HG03457 (cell line): ENCODE results near the gene MYPN.
"Not testable (repeated sequence)": the region's sequence is repeated elsewhere in the genome, so short reads cannot be mapped to it uniquely, and the experiment has no call there.

Source experiments
- ATAC-seq: cut with Tn5 transposase; IDR thresholded peaks from one replicate; pipeline ENCODE4 v1.9.1; 2021; ENCODE audit warnings: moderate number of reproducible peaks; ENCODE audit not compliant: unreplicated experiment

The MYPN gene, protein sequence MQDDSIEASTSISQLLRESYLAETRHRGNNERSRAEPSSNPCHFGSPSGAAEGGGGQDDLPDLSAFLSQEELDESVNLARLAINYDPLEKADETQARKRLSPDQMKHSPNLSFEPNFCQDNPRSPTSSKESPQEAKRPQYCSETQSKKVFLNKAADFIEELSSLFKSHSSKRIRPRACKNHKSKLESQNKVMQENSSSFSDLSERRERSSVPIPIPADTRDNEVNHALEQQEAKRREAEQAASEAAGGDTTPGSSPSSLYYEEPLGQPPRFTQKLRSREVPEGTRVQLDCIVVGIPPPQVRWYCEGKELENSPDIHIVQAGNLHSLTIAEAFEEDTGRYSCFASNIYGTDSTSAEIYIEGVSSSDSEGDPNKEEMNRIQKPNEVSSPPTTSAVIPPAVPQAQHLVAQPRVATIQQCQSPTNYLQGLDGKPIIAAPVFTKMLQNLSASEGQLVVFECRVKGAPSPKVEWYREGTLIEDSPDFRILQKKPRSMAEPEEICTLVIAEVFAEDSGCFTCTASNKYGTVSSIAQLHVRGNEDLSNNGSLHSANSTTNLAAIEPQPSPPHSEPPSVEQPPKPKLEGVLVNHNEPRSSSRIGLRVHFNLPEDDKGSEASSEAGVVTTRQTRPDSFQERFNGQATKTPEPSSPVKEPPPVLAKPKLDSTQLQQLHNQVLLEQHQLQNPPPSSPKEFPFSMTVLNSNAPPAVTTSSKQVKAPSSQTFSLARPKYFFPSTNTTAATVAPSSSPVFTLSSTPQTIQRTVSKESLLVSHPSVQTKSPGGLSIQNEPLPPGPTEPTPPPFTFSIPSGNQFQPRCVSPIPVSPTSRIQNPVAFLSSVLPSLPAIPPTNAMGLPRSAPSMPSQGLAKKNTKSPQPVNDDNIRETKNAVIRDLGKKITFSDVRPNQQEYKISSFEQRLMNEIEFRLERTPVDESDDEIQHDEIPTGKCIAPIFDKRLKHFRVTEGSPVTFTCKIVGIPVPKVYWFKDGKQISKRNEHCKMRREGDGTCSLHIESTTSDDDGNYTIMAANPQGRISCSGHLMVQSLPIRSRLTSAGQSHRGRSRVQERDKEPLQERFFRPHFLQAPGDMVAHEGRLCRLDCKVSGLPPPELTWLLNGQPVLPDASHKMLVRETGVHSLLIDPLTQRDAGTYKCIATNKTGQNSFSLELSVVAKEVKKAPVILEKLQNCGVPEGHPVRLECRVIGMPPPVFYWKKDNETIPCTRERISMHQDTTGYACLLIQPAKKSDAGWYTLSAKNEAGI (N-terminal part only)

DNA sequence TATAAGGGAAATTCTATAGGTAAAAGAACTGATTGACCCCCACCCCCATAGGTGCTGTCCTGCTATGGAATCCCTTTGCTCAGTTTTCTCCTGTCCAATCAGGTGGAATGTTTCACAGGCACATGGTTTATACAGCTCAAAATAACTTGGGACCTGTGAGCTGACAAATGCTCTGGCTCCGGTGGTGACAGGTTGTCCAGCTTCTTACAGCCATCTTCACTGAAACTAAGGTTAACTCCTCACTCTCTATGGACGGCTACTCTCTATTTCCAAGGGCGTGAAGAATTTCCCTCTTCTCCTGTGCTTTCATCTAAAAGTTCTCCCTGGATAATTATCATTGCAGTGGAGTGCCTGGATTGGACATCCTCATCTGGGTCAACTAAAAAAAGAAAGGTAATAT, at the start of gene MYPN:
MYPN (plus strand) TSS at position 158 of the 400 bp plus-strand sequence. CDS start 11,951 bp downstream, outside the sequence.
- no peak for ATAC-seq

- no peak for ATAC-seq
Measured at GRCh38 chr10:68067029-68067428, 42.3 kb upstream of the MYPN start.

- no peak for ATAC-seq
Measured at GRCh38 chr10:68067508-68067907, 41.8 kb upstream of the MYPN start.

DNA sequence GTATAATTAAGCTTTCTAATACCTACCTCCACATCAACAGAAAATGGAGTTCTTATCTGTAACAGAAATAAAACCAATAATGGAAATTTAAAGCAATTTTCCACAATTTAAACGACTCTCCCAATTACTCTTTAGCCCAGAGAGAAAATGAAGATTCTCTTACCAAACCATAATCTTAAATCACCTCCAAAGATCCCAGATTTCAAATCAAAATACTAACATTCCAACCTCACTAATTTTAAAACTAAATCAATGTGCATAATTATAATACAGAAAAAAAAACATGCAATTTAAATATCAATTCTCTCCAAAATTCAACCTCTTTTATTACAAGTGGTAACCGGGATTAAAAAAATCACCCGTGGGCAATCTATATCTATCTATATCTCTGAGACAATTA, 35.7 kb upstream of the MYPN start:
- ATAC-seq, result no peak

DNA sequence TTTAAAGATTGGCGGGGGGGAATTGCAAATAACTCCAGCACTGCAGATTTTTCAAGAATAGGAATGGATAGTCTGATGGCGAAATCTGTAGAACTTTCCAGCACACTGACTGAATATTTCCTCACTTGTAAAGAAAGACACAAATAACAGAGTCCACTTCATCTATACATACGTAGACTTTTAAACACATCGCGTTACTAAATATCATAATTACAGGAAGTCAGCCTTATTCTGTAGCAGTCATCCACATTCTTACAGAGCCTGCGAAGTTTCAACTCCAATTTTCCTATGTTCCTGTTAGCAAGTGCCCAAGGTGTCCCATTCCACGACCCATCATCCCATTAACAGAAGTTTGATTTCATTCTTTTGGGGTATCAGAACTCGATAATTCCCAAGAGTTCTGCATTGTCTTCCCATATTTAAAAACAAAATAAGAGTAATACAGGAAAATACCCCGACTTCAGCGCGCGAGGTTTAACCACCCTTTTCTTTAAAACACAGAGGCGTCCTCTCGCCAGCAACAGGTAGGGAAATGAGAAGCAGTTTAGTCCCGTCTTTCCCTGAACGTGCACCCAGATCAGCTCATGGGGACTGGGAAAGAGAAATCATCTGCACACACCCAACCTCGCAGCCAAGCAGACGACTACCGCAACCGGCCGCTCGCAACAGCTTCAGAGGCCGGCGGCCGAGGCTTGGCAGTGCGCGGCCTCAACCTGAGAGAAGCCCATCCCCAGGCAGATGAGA, 35.1 kb upstream of the MYPN start:
- ATAC-seq, result no peak

DNA sequence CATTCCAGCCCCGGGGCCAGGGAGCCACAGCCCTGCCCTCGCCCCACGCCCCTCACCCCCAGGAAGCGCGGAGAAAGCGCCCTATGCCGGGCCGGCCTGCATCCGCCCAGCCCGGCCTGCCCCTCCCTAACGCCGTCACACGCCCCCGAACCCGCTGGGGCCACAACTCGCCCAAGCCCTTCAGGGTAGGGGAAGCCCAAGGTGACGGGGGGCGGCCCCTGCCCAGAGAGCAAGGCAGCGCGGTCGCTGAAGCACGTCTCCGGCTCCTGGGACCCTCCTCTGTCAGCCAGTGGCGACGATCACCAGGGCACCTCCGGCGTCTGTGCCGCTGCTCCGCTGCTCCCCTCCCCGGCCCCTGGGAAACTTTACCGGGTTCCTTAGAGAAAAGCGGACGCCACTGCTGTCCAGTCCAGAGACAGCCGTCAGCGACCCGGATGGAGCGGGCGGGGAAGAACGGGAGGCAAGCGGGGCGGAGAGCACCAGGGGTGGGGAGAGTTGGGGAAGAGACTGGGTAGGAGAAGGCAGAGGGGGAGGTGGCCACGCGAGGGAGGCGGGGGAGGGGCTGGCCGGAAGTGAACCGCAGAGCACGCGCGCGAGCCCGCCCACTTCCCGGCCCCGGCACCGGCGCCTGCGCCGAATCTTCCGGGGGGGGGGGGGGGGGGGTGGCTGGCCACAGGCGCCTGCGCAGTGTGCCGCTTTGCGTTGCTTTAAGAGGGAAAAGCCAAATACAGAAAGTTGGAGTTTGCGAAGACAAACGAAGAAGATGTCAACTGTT, 34.3 kb upstream of the MYPN start, which contains the start of gene HERC4:
HERC4 (minus strand) TSS at position 509 of the 775 bp plus-strand sequence. CDS start 2,175 bp downstream, outside the sequence.
- peak; percentile 89 for ATAC-seq

DNA sequence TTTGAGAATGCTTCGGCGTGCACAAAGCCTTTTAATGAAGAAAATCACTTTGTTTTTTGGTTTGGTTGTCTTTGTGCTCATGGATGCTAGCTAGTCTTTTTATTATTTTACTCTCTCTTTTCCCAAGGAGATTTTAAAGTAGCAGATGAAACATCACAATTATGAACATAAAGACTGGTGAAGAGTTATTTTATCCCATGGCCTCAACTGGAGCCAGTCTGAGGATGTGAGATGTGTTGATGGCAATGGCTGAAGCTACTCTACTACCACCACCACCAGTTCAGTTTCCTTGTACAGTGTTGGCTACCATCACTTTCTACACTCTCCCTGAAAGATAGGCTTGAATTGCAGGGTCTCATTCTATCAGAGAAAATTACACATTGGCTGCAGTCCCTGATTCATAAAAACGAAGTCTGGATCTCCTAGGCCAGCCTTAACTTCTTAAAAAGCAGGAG, 33.7 kb upstream of the MYPN start:
- no peak for ATAC-seq

DNA sequence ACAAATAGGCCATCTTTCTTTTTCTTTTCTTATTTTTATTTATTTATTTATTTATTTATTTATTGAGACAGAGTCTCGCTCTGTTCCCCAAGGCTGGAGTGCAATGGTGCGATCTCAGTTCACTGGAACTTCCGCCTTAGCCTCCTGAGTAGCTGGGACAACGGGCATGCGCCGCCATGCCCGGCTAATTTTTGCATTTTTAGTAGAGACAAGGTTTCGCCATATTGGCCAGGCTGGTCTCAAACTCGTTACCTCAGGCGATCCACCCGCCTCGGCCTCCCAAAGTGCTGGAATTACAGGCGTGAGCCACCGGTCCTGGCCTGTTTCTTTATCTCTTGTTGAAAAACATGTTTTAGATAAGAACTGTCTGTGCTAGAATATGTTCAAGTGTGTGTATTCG, 33.2 kb upstream of the MYPN start:
- ATAC-seq, result not testable (repeated sequence)

DNA sequence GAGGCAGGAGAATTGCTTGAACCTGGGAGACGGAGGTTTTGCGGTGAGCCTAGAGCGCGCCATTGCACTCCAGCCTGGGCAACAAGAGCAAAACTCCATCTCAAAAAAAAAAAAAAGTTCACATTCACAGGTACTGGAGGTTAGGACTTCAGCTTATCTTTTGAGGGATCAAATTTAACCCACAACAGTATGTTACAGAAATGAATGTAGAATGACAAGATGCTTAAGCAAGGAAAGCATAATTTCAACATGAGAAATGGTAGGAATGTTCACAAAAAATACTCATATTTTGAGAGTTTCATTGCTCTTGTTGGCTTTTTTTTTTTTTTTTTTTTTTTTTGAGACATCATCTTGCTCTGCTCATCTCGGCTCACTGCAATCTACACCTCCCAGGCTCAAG, 32.3 kb upstream of the MYPN start:
- no peak for ATAC-seq

DNA sequence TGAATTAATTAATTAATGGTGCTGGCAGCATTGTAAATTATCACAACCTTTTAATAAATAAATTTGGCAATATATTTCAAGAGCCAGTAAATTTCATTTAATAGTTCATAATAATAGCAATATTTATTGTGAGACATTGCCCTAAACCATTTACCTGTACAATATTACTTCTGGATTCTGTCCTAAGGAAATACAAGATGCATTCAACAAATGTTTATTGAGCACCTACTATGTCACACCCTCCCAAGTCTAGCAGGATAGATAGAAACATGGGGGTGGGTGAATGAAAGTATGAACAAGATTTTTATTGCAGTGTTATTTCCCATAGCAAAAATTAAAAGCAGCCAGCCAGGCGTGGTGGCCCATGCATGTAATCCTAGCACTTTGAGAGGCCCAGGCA, 29.9 kb upstream of the MYPN start:
- ATAC-seq, result no peak

DNA sequence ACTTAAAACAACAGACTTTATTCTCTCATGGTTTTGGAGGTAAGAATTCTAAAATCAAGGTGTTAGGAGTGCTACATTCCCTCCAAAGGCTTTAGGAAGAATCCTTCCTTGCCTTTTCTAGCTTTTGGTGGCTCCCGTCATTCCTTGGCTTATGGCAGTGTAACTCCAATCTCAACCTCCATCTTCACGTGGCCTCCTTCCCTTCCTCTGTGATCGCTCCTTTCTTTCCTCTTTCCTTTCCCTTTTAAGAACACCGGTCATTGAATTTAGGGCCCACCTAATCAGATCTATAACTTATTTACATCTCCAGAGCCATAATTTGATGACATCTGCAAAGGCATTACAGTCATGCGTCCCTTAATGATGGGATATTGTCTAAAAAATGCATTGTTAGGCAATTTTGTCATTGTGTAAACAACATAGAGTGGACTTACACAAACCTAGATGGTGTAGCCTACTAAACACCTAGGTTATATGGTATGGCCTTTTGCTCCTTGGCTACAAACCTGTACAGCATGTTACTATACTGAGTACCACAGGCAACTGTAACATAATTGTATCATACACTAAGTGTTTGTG, 28.3 kb upstream of the MYPN start:
- ATAC-seq, result no peak

- ATAC-seq, result no peak
Measured at GRCh38 chr10:68081916-68082315, 27.4 kb upstream of the MYPN start.

- ATAC-seq, result no peak
Measured at GRCh38 chr10:68082872-68083271, 26.4 kb upstream of the MYPN start.

DNA sequence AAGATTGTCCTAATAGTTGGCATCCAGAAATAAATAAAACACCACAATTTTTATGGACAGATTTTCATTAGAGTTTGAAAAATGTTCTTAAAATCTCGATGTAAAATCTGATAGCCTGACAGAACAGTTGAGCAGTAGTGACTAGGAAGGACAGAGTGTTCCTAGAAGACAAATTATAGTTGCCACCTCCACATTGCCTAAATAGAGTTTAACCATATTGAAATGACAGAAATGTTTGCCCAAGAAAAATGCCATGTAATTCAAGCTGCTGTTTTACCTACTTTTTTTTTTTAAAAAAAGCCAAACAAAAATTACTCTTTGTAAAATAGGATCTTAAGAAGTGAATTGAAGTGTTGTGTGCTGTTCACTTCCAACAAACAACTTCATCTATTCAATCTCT, 25.3 kb upstream of the MYPN start:
- no peak for ATAC-seq

- no peak for ATAC-seq
Measured at GRCh38 chr10:68084469-68084868, 24.8 kb upstream of the MYPN start.

- no peak for ATAC-seq
Measured at GRCh38 chr10:68086011-68086410, 23.3 kb upstream of the MYPN start.

GRCh38 chr10:68086910-68087684, 22.2 kb upstream of the MYPN start:
- no peak for ATAC-seq

DNA sequence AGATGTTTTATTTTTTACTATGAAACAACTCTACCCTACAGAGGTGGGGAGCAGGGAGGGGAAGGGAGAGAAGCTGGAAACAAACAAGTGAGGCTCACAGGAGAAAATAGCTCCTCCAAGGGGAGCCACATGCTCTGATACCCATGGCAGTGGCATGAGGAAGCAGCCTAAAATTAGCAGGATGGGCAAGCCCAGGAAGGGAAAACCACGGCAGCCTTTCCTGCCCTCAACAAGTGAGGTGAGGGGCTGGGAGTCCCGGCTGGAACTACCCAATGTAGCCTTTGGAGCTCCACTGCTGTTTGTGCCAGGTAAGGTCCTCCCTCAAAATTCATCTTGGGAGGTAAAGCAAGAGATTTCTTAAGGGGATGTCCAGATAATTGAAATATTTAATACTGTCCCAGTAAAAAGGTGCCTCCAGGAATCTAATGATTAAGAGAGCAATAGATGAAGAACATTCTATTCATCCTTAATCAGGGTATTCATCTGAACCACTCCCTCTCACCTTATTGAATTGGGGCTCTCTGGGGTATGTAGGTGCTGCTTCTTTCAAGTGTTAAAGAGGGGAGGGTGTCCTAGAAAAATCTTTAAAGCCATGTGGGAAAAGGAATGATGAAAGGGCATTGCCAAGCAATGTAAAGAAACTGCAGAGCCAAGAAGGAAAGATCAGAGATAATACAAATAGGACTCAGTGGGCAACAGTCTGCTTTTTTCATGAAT, 21.4 kb upstream of the MYPN start:
- no peak for ATAC-seq
